SW480 (cell line): Measurements from ENCODE around the gene FBXW2.
"Not testable (repeated sequence)": the region's sequence is repeated elsewhere in the genome, so short reads cannot be mapped to it uniquely, and the experiment has no call there.

Source experiments
- DNase-seq: peaks from one replicate; pipeline ENCODE4 v3.0.0-alpha.2; 2016; ENCODE audit warnings: low spot score

FBXW2 gene, protein sequence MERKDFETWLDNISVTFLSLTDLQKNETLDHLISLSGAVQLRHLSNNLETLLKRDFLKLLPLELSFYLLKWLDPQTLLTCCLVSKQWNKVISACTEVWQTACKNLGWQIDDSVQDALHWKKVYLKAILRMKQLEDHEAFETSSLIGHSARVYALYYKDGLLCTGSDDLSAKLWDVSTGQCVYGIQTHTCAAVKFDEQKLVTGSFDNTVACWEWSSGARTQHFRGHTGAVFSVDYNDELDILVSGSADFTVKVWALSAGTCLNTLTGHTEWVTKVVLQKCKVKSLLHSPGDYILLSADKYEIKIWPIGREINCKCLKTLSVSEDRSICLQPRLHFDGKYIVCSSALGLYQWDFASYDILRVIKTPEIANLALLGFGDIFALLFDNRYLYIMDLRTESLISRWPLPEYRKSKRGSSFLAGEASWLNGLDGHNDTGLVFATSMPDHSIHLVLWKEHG

DNA sequence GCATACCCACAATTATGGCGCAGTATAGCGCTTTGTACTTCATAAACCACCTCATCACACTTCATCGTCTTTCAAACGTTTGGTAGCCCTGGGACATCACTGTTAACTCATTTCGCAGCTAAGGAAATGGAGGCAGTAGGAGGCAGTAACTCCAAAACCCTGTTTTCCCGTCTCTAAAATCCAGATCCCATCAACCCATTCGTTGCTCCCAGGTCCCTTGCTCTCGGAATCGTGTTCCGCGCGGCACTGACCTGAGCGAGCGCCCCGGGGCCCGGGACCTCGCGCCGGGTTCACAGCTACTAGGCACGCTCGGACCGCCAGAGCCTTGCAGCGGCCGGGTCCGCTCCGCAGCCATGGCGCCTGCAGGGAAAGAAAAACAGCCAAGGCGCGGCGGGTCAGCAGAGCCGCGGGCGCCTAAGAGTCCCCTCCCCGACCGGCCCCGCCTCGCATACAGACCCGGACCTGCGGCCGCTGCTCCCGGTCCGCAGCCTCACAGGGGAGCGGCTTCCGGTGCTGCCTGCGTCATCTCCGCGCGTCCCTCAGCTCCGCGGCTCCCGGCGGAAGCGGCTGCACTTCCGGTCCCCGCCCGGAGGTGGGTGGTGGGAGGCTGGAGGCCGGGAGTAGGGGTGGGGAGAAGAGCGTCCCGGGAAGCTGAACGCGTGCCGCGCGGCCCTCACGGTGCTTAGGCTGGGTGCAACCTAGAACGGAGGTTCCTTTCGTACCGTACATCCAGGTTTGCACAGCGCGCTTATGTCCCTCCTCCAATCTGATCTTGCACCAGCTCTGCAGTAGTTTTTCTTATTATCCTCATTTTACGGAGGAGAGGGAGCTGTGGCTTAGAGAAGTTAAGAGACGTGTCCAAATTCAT lies at the start of gene FBXW2:
FBXW2 (minus strand) TSS at position 519 of the 868 bp plus-strand sequence. CDS start 5,158 bp downstream, outside the sequence.
- peak; percentile 90 for DNase-seq

DNA sequence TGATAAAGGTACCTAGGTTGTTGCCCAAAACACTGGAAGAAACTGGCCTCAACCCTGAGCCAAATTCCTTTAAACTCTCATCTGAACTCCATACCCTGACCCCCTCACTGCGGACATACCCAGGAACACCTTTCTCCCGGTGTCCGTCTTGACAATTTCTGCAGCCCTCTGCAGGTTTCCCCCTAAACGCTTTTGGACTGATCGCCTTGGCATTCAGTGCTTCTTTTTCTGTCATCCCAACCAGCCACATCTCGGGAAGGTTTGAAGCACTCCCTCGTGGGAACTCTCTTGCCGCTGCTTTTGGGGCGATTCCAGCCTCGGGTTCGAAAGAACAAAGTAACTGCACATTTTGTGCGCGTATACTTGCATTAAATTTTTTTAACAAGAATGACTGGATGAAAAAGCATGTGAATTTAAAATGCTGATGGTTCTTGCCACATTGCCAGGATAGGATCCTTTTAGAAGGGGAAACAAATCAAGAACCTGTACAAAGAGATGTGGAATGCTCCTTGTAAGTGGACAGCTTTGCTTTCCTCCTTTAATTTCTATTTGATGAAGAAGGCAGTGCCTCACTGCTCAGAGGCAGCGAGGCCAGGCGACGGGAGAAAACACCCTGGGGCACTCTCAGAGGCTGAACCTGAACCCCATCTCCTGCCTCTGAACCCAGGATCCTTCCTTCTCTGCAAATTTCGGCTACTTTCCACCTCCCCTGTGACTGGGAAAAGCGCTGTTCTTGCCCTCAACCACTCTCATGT lies 48.9 kb upstream of the FBXW2 start:
- no peak for DNase-seq

DNA sequence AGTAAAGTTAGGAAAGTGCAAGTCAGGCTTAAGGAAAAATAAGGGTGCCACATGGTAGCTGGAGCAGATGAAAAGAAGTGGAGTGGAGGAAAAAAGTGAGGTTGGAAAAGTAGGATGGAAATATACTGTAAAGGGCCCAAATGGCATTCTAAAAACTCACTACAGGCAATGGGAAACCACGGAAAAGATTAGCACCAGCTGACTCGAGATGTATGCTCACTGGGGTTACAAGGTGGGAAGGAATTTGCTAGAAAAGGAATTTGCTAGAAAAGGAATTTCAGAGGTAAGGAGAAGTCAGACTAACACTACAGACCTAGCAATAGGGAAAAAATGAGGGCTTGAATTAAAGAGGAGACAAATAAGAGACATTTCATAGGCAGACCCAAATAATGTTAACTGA lies 45.9 kb upstream of the FBXW2 start:
- no peak for DNase-seq

DNA sequence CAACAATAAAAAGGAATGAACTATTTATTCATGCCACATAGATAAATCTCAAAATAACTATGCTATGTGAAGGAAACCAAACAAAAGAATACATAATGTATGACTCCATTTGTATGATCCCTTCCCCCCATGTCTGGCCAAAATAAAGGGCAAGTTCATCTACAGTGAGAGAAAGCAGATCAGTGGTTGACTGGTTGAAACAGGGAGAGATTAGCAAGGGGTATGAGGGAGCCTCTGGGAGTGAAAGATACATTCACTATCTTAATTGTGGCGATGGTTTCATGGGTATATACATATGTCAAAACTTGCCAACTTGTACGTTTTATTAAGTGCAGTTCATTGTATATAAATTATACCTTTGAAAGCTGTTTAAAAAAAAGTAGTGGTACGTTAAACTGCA lies 44.7 kb upstream of the FBXW2 start:
- DNase-seq, result no peak

DNA sequence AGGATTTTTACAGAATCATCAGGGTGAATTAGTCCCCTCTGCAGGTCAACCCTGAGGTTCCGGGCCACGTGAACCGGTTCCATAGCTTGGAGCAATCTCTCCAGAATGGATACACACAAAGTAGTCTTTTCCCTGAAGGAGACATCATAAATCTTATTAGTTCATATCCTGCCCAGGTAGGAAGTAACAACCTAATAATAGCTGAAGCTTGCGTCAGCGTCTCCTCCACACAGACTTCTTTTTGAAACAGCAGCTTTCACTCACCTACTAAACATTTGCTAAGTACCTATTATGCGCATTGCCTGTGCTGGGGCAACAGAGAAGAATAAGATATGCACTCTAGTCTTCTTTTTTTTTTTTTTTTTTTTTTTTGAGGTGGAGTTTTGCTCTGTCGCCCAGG lies 40.1 kb upstream of the FBXW2 start:
- no peak for DNase-seq

DNA sequence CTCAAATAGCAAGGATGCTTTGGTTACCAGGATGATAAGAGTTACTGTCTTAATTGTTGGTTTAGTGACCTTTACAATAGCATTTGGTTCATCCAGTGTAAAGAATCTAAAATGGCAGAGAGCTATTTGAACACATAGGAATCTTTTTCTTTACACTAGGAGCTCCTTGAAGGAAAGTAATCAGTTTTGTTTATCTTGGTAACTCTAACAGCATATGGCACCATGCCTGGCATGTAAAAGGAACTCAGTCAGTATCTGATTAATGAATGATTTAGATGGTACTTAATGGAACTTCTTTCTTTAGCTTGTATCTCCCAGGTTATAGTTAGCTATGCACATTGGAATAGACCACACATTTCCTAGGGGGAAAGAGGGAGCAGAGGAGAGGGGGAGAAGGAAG lies 39.6 kb upstream of the FBXW2 start:
- DNase-seq, result no peak

DNA sequence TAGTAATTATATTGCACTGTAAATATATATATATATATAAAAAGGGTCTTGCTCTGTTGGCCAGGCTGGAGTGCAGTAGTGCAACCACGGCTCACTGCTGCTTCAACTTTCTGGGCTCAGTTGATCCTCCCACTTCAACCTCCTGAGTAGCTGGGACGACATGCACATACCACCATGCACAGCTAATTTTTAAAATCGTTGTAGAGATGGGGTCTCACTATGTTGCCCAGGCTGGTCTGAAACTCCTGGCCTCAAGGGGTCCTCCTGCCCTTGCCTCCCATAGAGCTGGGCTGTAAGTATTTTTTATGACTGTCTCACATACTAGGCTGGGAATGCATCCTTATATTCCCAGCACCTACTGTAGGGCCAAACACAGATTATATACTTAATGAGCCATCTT lies 37.6 kb upstream of the FBXW2 start:
- no peak for DNase-seq

DNA sequence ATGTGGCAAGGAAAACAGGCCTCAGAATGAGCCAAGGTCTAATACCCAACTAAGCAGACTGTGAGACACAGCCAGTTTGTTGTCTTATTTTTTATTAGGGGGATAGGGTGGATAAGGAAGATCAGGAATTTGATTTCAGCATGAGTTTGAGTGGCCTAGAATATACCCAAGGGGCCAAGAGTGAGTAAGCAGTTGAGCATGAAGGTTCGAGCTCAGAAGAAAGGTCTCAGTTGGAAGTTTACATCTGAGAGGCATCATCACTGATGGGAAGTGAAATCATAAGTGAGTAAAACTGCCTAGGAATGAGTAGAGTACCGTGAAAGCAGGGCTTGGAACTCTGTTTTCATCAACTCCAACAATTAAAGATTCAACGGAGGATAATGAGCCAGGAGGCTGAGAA lies 36.9 kb upstream of the FBXW2 start:
- DNase-seq, result no peak

DNA sequence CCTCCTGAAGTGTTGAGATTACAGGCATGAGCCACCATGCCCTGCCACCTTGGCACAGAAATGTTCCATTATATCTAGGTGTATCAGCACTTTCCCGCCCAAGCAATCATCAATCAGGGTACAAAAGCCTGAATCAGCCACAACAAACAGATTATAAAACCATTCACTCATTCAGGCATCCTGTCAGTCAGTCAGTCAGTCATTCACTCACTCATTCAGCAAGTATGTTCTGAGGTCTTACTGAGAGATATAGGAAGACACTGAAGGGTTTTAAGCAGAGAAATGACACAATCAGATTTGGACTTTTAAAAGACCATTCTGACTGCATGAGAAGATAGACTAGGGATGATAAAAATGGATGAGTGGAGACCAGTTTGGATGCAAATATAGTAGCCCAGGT lies 36.4 kb upstream of the FBXW2 start:
- DNase-seq, result no peak

DNA sequence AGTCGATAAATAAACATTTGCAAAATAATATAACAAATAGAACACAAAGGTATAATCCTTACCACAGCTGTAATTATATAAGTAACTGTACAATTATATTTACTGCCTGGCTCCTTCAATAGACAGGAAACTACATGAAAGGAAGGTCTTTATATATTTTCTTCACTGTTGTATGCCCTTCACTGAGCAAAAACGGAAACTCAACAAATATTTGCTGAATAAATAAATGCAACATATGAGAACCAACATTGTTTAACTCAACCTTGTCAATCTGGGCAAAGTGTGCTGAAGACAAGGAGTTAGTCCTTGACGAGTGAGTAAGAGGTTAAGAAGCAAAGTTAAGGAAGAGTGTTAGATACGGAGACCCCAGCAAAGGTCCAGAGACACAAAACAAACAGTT lies 26.9 kb upstream of the FBXW2 start:
- no peak for DNase-seq

DNA sequence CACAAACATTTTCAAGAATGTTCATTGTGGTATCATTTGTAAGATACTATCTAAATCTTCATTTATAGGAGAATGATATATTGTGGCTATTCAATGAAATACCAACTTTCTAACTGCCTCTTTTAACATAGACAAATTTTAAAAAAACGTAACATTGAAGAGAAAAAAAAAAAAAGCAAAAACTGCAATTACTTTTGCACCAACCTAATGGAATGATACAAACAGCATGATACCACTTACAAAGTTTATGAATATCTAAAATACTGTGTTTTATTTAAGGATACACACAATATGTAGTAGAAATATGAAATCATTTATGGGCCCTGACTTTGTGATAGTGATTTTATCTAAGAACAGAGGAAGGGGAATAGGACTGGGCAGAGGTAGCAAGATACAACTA lies 25.4 kb upstream of the FBXW2 start:
- no peak for DNase-seq

DNA sequence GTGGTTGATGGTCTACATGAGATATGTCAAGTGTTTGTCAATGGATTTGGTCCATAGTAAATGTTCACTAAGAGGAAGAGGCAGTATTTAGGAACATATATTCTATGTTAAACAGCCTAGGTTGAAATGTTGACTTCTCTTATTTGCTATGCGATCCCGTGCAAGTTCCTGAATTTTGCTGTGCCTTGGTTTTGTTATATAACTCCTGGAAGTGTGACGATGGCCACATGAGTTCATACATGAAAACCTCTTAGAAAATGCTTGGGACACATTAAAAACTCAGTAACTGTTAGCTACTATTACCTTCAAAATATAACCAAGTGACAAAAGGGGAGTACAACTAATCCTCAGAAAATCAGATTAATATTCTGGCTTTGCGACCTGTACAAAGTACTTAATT lies 21.9 kb upstream of the FBXW2 start:
- no peak for DNase-seq

DNA sequence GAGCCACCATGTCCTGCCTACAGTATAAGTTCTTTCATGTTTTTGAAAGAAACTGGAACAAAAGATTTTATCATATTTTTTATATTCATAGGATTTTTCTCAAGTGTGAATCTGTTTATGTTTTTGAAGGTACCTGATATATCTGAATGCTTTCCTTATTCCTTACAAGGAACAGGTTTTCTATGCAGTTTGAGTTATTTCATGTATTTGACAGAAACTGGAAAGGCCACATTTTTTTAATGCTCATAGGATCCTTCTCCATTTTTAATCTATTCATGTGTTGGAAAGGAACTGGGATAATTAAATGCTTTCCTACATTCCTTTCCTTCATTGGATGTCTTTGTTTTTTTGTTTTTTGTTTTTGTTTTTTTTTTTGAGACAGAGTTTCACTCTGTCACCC lies 15.7 kb upstream of the FBXW2 start:
- DNase-seq, result no peak

DNA sequence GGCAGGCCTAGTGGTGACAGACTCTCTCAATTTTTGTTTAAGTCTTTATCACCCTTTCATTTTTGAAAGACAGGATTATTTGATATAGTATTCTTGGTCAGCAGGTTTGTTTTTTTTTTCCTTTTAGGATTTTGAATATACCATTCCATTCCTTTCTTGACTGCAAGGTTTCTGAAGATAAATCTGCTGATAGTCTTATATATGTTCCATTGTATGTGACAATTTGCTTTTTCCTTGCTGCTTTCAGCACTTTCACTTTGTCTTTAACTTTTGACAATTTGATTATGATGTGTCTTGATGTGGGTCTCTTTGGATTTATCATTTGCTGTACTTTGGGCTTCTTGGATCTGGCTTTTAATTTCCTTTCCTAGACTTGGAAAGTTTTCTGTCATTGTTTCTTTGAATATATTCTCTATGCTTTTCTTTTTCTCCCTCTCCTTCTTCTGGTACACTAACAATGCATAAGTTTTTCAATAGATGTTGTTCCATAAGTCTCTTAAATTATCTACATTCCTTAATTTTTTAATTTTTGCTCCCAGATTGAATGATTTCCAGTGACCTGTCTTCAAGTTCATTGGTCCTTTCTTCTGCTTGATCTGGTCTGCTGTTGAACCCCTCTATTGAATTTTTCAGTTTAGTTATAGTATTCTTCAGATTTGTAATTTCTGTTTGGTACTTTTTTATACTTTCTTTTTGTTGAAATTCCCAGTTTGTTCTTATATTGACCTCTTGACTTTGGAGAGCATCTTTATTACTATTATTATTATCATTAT lies 14.6 kb upstream of the FBXW2 start:
- no peak for DNase-seq

DNA sequence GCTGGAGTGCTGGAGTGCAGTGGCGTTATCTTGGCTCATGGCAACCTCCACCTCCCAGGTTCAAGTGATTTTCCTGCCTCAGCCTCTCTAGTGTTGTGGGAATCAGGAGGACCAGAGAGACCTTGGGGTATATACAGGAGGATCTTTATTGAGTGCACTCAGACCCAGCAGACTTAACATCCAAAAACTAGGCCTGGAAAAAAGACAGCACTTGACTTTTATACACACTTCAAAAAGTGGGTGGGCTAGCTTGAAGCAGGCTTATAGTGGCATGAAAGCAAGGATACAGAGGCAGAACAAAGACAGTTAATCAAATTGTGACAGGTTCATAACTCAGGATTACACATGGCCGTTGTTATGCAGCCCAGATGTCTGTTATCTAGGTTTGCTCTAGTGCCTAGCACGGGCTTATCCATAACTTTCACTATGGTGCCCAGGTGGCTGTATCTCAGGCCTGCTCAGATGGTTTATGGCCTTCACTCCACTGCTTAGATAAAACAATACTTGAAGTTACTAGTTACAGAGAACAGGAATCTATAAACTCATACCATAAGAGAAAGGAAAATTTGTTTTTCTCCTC lies 11.7 kb upstream of the FBXW2 start:
- not testable (repeated sequence) for DNase-seq

DNA sequence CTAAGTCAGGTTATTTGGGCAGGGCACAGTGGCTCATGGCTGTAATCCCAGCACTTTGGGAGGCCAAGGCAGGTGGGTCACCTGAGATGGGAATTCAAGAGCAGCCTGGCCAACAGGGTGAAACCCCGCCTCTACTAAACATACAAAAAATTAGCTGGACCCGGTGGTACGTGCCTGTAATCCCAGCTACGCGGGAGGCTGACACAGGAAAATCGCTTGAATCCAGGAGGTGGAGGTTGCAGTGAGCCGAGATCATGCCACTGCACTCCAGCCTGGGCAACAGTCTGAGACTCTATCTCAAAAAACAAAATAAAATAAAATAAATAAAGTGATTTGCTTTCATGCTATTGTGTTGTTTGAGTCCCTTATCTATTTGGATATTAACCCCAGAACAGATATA lies 8.2 kb upstream of the FBXW2 start:
- no peak for DNase-seq

DNA sequence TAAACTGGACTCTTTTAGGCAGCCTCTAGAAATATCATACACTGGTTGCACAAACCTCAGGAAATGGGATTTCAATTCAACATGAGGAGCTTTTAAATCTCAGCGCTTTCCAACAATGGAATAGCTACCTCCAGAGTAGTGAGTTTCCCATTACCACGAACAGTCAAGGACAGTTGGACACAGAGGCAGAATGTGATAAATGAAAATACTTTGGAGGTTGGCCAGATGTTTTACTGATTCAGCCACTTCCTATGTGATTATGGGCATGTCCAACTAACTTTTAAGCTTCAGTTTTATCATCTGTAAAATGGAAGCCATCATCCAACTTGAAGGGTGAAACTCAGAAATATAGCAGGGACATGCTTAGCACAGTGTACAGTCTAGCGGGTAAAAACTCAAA lies 2.1 kb downstream of the FBXW2 start:
- DNase-seq, result no peak

DNA sequence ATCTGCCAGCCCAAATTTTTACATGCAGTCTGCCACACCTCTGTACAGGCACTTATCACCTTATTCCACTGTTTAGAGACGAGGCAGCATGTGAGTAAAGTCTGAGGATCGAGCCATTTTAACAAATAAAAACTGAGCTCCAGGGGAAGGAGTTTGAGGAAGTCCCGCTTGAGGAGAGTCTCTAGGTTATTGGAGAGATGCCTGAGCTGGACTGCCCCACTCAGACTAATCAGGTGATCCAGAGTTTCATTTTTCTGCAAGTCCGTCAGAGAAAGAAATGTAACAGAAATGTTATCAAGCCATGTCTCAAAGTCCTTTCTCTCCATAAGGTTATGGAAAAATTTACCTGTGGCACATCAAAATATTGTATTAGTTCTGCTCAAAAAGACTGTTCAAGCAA lies 5.3 kb downstream of the FBXW2 start:
- DNase-seq, result no peak

DNA sequence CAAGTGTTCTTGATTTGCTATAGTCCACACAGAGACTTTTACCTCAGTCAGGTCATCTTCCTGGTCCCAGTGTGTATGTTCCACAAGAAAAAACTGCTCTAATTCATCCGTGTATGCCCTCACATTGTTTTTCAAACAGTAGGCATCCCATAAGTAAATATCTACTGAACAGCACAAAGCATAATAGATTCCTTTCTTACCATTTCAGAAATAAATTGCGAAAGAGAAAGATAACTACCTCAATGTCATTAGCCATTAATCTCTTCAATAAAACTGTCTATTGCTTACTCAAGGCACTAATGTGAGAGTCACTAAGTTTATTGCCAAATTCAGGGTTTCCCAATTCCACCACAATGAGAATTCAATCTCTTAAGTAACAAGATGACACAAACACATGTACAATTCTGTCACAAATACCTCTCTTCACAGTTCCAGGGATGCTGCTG lies 9.6 kb downstream of the FBXW2 start:
- DNase-seq, result no peak

DNA sequence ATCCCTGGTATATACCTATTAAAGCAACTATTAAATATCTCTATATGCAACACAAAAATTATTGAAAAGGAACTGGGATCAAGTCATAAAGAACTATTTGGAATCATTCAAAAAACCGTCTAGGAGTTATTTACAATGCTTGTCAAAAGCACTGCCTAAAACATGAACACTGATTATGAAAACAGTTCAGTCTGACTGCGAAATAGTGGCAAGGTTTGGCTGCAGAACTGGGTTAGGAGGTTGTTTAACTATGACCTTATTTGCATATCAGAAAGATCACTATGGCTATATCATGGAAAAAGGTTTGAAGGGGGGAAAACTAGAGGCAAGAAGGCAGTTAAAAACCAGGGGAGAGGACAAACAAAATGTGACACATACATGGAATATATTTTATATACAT lies 12.0 kb downstream of the FBXW2 start:
- DNase-seq, result no peak

DNA sequence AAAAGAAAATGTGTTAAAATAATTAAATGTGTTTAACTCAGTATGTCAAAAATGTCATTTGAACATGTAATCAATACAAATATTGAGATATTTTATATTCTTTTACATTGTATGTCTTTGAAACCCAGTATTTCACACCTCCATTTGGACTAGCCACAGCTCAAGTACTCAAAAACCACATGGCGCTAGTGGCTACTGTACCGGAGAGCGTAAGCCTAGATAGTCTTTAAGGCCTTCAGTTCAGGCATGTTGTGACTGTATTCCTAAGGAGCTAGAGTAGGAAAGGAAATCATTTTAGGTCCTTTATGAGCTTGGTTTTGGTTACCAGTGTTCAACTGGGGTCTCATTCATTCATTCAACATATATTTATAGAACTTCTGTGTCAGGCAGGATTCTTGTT lies 12.8 kb downstream of the FBXW2 start:
- DNase-seq, result no peak
